ENCODE results near the gene GJB5. TPM values are rescaled to one million over a fixed set of nuclear protein-coding genes. Genes with fewer than 3 reads are reported as not detected.

Gene GJB5
- total and polyA plus RNA-seq, 2 of the 8 experiments (the other 6 are each of a cell fraction or from before 2014, with no cell fraction given): 0.86 to 3.1 TPM

DNA sequence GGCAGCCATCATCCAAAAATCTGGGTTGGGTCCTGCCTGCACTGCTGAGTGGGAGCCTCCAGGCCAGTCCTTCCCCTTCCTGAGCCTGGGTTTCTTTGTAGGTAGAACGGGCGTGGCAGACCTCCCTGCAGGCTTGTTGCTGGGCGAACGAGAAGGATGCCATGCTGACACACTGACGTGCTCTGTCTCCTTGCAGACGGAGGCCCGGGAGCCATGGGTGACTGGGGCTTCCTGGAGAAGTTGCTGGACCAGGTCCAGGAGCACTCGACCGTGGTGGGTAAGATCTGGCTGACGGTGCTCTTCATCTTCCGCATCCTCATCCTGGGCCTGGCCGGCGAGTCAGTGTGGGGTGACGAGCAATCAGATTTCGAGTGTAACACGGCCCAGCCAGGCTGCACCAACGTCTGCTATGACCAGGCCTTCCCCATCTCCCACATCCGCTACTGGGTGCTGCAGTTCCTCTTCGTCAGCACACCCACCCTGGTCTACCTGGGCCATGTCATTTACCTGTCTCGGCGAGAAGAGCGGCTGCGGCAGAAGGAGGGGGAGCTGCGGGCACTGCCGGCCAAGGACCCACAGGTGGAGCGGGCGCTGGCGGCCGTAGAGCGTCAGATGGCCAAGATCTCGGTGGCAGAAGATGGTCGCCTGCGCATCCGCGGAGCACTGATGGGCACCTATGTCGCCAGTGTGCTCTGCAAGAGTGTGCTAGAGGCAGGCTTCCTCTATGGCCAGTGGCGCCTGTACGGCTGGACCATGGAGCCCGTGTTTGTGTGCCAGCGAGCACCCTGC lies 39.3 kb downstream of the GJB5 start:
- Histone ChIP-seq H4K91ac (replicated peaks; ENCODE audit: insufficient read length, low read length) (no peak overlapping the region), H3K27ac (ENCODE audit: low read depth, low read length) (no peak overlapping the region), H2BK20ac (ENCODE audit: low read length) (no peak overlapping the region), H3K4ac (replicated peaks; ENCODE audit: insufficient read length, low read depth, low read length) (no peak overlapping the region), H2BK15ac (ENCODE audit: low read length) (no peak overlapping the region), H2BK12ac (ENCODE audit: low read depth, low read length) (peak overlapping the region; percentile 23; the same call in 1 of the 2 replicates), H4K8ac (ENCODE audit: extremely low read depth, insufficient read depth, low read length) (no peak overlapping the region), H4K20me1 (replicated peaks in 1 of 2; ENCODE audit: control insufficient read depth in 1 of 2, insufficient read depth in 2 of 2, low read length in 2 of 2) (no peaks in the 10 kb centered on the region), H2AFZ (ENCODE audit: low read length) (no peak overlapping the region), H3K23ac (ENCODE audit: insufficient read length) (no peak overlapping the region), H3K4me3 (ENCODE audit: extremely low read depth in 1 of 4, insufficient read depth in 2 of 4, low read depth in 3 of 4, low read length in 4 of 4) (no peak overlapping the region), H4K5ac (ENCODE audit: insufficient read length, low read depth, low read length) (no peak overlapping the region), H3K79me2 (ENCODE audit: control insufficient read depth in 1 of 2, insufficient read depth in 2 of 2, low read length in 2 of 2) (no peaks in the 10 kb centered on the region), H3K18ac (ENCODE audit: extremely low read depth, low read length) (no peak overlapping the region), H3K9me3 (ENCODE audit: insufficient read depth in 2 of 2, low read depth in 1 of 2, low read length in 1 of 2) (no peaks in the 10 kb centered on the region), H3K27me3 (replicated peaks in 1 of 4; ENCODE audit: control insufficient read depth in 3 of 4, extremely low read depth in 1 of 4, insufficient read depth in 3 of 4, low read length in 3 of 4) (peaks cover 0 to 13% (median 10%) of the 10 kb centered on the region in 4 experiments; a peak in 4 of 7 replicates), H3K14ac (ENCODE audit: insufficient read length) (no peak overlapping the region), H3K36me3 (ENCODE audit: control insufficient read depth in 2 of 4, insufficient read depth in 4 of 4, low read length in 3 of 4) (no peaks in the 10 kb centered on the region), H2BK120ac (replicated peaks; ENCODE audit: low read depth, low read length) (no peak overlapping the region), H3K9ac (replicated peaks in 1 of 4; ENCODE audit: extremely low read depth in 1 of 4, low read depth in 3 of 4, low read length in 3 of 4) (no peak overlapping the region), H3K56ac (replicated peaks; ENCODE audit: insufficient read length, low read depth, low read length) (no peak overlapping the region), H3K4me1 (replicated peaks in 1 of 4; ENCODE audit: control insufficient read depth in 3 of 4, insufficient read depth in 4 of 4, low read length in 3 of 4) (peaks cover 0 to 12% (median 7%) of the 10 kb centered on the region in 4 experiments; a peak in 4 of 7 replicates), H2AK5ac (ENCODE audit: low read depth, low read length) (0 out of 2 replicates have a peak overlapping the region, but pooled peaks have one; percentile 10), H3K4me2 (ENCODE audit: insufficient read depth in 1 of 2, low read depth in 2 of 2, low read length in 2 of 2) (no peak overlapping the region; a peak in 1 of 4 replicates), H3K79me1 (ENCODE audit: low read depth, low read length) (no peaks in the 10 kb centered on the region), H3K23me2 (ENCODE audit: low read depth, low read length) (no peaks in the 10 kb centered on the region; the same call in 1 of the 2 replicates), H2BK5ac (ENCODE audit: low read depth, low read length) (no peak overlapping the region)
- no peak for FAIRE-seq
- CTCF ChIA-PET (ENCODE audit: partially characterized antibody): interaction anchor here (0.5 to 12.6 kb wide), 4 partner anchors 12 to 1115 kb away, joined by 3 to 230 read pairs (median 4); no protein-coding TSS in a partner anchor
- POLR2A ChIA-PET (ENCODE audit: partially characterized antibody): interaction anchor here (1.5 kb wide), 1 partner anchor 59 kb away, joined by 3 read pairs; no protein-coding TSS in a partner anchor
- DNase-seq (ENCODE audit: low read depth in 1 of 2, low spot score in 2 of 2): no peak
- WGBS, 2 experiments (ENCODE audit: extremely low coverage in 1 of 2, insufficient coverage in 1 of 2, insufficient read length in 1 of 2, insufficient replicate concordance in 2 of 2, low coverage in 1 of 2, low lambda C conversion rate in 2 of 2, missing lambda C conversion rate in 1 of 2): 96% methylated on average over 36 of the region's 40 CpGs; no CpG with 5 or more reads in 1 of the 2 experiments
- no peak for TF ChIP-seq FOSL1 (IDR thresholded peaks at IDR 0.05; ENCODE audit: insufficient read depth, low read depth, low read length)
- TF ChIP-seq CREB1 (IDR thresholded peaks at IDR 0.05): no peak
- TF ChIP-seq KDM1A (IDR thresholded peaks at IDR 0.05; ENCODE audit: borderline replicate concordance, low read length): no peak
- TF ChIP-seq RNF2 (IDR thresholded peaks at IDR 0.05; ENCODE audit: borderline replicate concordance, low read depth, low read length, missing control alignments, poor library complexity, severe bottlenecking): no peak
- TF ChIP-seq TBP (IDR thresholded peaks at IDR 0.05; ENCODE audit: low read depth, low read length): no peak
- no peak for TF ChIP-seq ZNF274 (IDR thresholded peaks at IDR 0.05; ENCODE audit: borderline replicate concordance, extremely low read depth, low read length)
- no peak for TF ChIP-seq TAF7 (optimal IDR thresholded peaks at IDR 0.05; ENCODE audit: borderline replicate concordance, low read depth, low read length)
- TF ChIP-seq MAFK (IDR thresholded peaks at IDR 0.05; ENCODE audit: low read depth, low read length): no peak
- no peak for TF ChIP-seq CTBP2 (IDR thresholded peaks at IDR 0.05; ENCODE audit: borderline replicate concordance, insufficient read depth, insufficient read length, low read length)
- TF ChIP-seq SUZ12 (IDR thresholded peaks at IDR 0.05; ENCODE audit: low read length): no peak
- no peak for TF ChIP-seq NANOG (IDR thresholded peaks at IDR 0.05; ENCODE audit: insufficient read depth, low read depth, low read length, poor library complexity, severe bottlenecking)
- no peak for TF ChIP-seq SP4 (IDR thresholded peaks at IDR 0.05; ENCODE audit: low read length)

Measured in H1 (cell line).